Endothelial cell of umbilical vein (primary cell): ENCODE measurements around the gene CYTH1. TPM values are rescaled to one million over a fixed set of nuclear protein-coding genes. Genes with fewer than 3 reads are reported as not detected.

Experiments used
- BruUV-seq: library from RNA; stranded (reverse); fragments of 400-500 nt; replicated peaks from 2 replicates; lab custom pipeline; 2021; lab: Mats Ljungman, UMichigan
- CTCF ChIA-PET: fragments of 300-600, 350-600 bp; sonication (Branson Sonifier 250); formaldehyde crosslinking; loops from one replicate; lab custom pipeline; 2021; ENCODE audit warnings: antibody characterized with exemption, inconsistent platforms; lab: Charles Lee
- POLR2A ChIA-PET: fragments of 300-600, 350-600 bp; sonication (Branson Sonifier 250); formaldehyde crosslinking; loops from one replicate; lab custom pipeline; 2021; ENCODE audit warnings: antibody characterized with exemption, inconsistent platforms; lab: Charles Lee
- DNase-seq: peaks from one replicate; pipeline ENCODE4 v3.0.0-alpha.2; 2011; ENCODE audit warnings: low read depth, low spot score
- FAIRE-seq: peaks from 2 replicates; lab custom pipeline; 2011; peaks lifted over from hg19 to GRCh38; lab: Jason Lieb, UNC
- H2AFZ ChIP-seq: 2 replicates; pipeline ENCODE4 v1.6.0; 2012; ENCODE audit warnings: low read depth, low read length, control low read depth, inconsistent platforms
- H3K27ac ChIP-seq: 2 replicates; pipeline ENCODE4 v1.5.1; 2011; ENCODE audit warnings: low read depth, mild to moderate bottlenecking, control low read depth, low read length, moderate library complexity; ENCODE audit not compliant: insufficient read depth
- H3K27me3 ChIP-seq, 2 experiments: 2 replicates each; pipeline versions ENCODE4 v1.6.0 to v1.6.1; 2011; ENCODE audit warnings: low read length in 2 of 2, mixed read lengths in 1 of 2; ENCODE audit not compliant: control insufficient read depth in 2 of 2, insufficient read depth in 2 of 2
- H3K36me3 ChIP-seq, 2 experiments: 2 replicates in 1 of 2; 3 replicates in 1 of 2; pipeline ENCODE4 v1.5.1; 2011; ENCODE audit warnings: low read length in 2 of 2, mild to moderate bottlenecking in 1 of 2, moderate library complexity in 1 of 2; ENCODE audit not compliant: control insufficient read depth in 2 of 2, insufficient read depth in 2 of 2; ENCODE audit errors: extremely low read depth in 1 of 2
- H3K4me1 ChIP-seq: 3 replicates; pipeline ENCODE4 v1.5.1; 2011; ENCODE audit warnings: mild to moderate bottlenecking, low read length; ENCODE audit not compliant: control insufficient read depth, insufficient read depth; ENCODE audit errors: extremely low read depth
- H3K4me2 ChIP-seq: 2 replicates; pipeline ENCODE4 v1.6.1; 2011; ENCODE audit warnings: low read length, control low read depth, mixed read lengths; ENCODE audit not compliant: insufficient read depth
- H3K4me3 ChIP-seq, 3 experiments: fragments of 200-600 bp in 1 of 3; sonication (generic), shearing (Covaris generic) in 1 of 3; replicated peaks in 1 of 3; 2 replicates each; pipeline ENCODE4 v1.5.1; 2011 to 2016; ENCODE audit warnings: control low read depth in 3 of 3, low read length in 3 of 3, mild to moderate bottlenecking in 2 of 3, inconsistent platforms in 1 of 3, low read depth in 1 of 3, moderate library complexity in 1 of 3; ENCODE audit not compliant: insufficient read depth in 1 of 3
- H3K79me2 ChIP-seq: 2 replicates; pipeline ENCODE4 v1.6.0; 2012; ENCODE audit warnings: low read length, inconsistent platforms; ENCODE audit not compliant: control insufficient read depth, insufficient read depth
- H3K9ac ChIP-seq: replicated peaks from 2 replicates; pipeline ENCODE3; 2011; ENCODE audit warnings: low read length, control low read depth; ENCODE audit not compliant: insufficient read depth; ENCODE audit errors: extremely low read depth
- H3K9me1 ChIP-seq: replicated peaks from 3 replicates; pipeline ENCODE4 v1.6.0; 2011; ENCODE audit warnings: mild to moderate bottlenecking, low read length; ENCODE audit not compliant: control insufficient read depth, insufficient read depth; ENCODE audit errors: extremely low read depth
- H3K9me3 ChIP-seq: replicated peaks from 2 replicates; pipeline ENCODE4 v1.5.1; 2012; ENCODE audit warnings: low read length, inconsistent platforms; ENCODE audit not compliant: control insufficient read depth, insufficient read depth
- H4K20me1 ChIP-seq: replicated peaks from 2 replicates; pipeline ENCODE3; 2011; ENCODE audit warnings: mild to moderate bottlenecking, low read length; ENCODE audit not compliant: control insufficient read depth, insufficient read depth; ENCODE audit errors: extremely low read depth
- GATA2 ChIP-seq: IDR thresholded peaks from 2 replicates; pipeline ENCODE4 v1.7.0; 2011; ENCODE audit warnings: low read depth, mild to moderate bottlenecking, moderate library complexity, mixed read lengths, low read length; ENCODE audit not compliant: insufficient read length, insufficient read depth
- JUN ChIP-seq: IDR thresholded peaks from 2 replicates; pipeline ENCODE4 v1.6.1; 2011; ENCODE audit warnings: borderline replicate concordance, low read depth; ENCODE audit not compliant: insufficient read length, insufficient read depth
- POLR2A ChIP-seq: IDR thresholded peaks from 2 replicates; pipeline ENCODE4 v1.6.1; 2012; ENCODE audit warnings: low read depth, mild to moderate bottlenecking, control low read depth, low read length
- POLR2AphosphoS5 ChIP-seq: IDR thresholded peaks from 2 replicates; pipeline ENCODE4 v1.6.1; 2012; ENCODE audit warnings: low read depth, mild to moderate bottlenecking, control low read depth, low read length, moderate library complexity; ENCODE audit not compliant: insufficient read depth
- dilution Hi-C: fragments of 300-500 bp; cut with MboI; formaldehyde crosslinking; loops from one replicate; pipeline ENCODE4 v1.15.0; 2019; ENCODE audit warnings: low sequenced_read_pairs; ENCODE audit not compliant: extremely low pct_ligation_motif_present
- intact Hi-C: fragments of 100-400 bp; cut with micrococcal nuclease; formaldehyde crosslinking; loops from one replicate; pipeline ENCODE4 v1.10.0; 2022
- polyA plus RNA-seq, 4 experiments: library from polyadenylated mRNA; depleted of rRNA in 3 of 4; stranded (reverse) in 3 of 4; unstranded in 1 of 4; fragments of >200 nt; gene quantifications; 2 replicates each; pipeline versions ENCODE4 v1.2.1 to v1.2.3, GENCODE V29; 2011 to 2012; ENCODE audit warnings: missing spikeins in 1 of 4
- total RNA-seq: library from RNA; stranded (reverse); gene quantifications from 2 replicates; pipeline ENCODE4 v1.2.3, GENCODE V29; 2021
- TF ChIP-seq, protein P1 (sequence below): IDR thresholded peaks from 2 replicates; pipeline ENCODE4 v1.6.1; 2011; ENCODE audit not compliant: insufficient read depth, insufficient read length
- TF ChIP-seq, protein P2 (sequence below), 2 donors: IDR thresholded peaks; 1 replicate in 1 of 2; 2 replicates in 1 of 2; pipeline ENCODE4 v1.5.1; 2011; ENCODE audit warnings: low read length in 2 of 2, mild to moderate bottlenecking in 2 of 2, moderate library complexity in 2 of 2, control low read depth in 1 of 2, inconsistent platforms in 1 of 2, low read depth in 1 of 2; ENCODE audit not compliant: insufficient read depth in 1 of 2; ENCODE audit errors: extremely low read depth in 1 of 2

CYTH1 gene
- total and polyA plus RNA-seq, 2 donors (not counting 3 experiments of a cell fraction or from before 2014, with no cell fraction given): 35.9 to 49.9 TPM

DNA sequence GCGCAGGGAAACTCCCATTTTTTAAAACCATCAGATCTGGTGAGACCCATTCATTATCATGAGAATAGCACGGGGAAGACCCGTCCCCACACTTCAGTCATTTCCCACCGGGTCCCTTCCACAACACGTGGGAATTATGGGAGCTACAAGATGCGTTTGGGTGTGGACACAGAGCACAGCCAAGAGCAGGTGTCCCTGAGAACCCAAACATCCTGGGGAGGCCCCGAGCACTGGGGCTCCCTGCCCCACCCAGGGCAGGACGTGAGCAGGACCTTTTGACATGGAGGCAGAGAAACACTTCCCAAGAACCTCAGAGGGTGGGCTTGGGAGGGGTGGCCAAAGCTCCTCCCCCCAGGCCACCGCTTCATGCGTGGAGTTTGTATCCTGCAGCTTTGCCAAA, 115.0 kb downstream of the CYTH1 start:
- Histone ChIP-seq H3K27me3 (peaks cover 0 to 4% of the 10 kb centered on the region in 2 experiments), H2AFZ (no peak overlapping the region), H3K4me2 (no peak overlapping the region), H3K4me3 (no peak overlapping the region), H3K36me3 (no peaks in the 10 kb centered on the region), H3K9ac (no peak overlapping the region), H3K79me2 (no peaks in the 10 kb centered on the region), H4K20me1 (no peaks in the 10 kb centered on the region), H3K9me3 (no peaks in the 10 kb centered on the region), H3K27ac (no peak overlapping the region), H3K4me1 (peaks cover 24% of the 10 kb centered on the region), H3K9me1 (no peaks in the 10 kb centered on the region)
- CTCF ChIA-PET: interaction anchor here (0.8 to 1.5 kb wide), 4 partner anchors 10 to 57 kb away, joined by 3 to 4 read pairs (median 3); no protein-coding TSS in a partner anchor
- POLR2A ChIA-PET: interaction anchor here (0.7 kb wide), 1 partner anchor 75 kb away, joined by 3 read pairs; no protein-coding TSS in a partner anchor
- no peak for DNase-seq
- intact Hi-C loops (no loop called here), dilution Hi-C loops (no loop called here)
- BruUV-seq: no TSS peak
- FAIRE-seq: no peak
- TF ChIP-seq GATA2 (no peak), POLR2AphosphoS5 (no peak), JUN (no peak), POLR2A (no peak)
- TF ChIP-seq, protein P1, sequence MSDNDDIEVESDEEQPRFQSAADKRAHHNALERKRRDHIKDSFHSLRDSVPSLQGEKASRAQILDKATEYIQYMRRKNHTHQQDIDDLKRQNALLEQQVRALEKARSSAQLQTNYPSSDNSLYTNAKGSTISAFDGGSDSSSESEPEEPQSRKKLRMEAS: no peak
- TF ChIP-seq, protein P2, sequence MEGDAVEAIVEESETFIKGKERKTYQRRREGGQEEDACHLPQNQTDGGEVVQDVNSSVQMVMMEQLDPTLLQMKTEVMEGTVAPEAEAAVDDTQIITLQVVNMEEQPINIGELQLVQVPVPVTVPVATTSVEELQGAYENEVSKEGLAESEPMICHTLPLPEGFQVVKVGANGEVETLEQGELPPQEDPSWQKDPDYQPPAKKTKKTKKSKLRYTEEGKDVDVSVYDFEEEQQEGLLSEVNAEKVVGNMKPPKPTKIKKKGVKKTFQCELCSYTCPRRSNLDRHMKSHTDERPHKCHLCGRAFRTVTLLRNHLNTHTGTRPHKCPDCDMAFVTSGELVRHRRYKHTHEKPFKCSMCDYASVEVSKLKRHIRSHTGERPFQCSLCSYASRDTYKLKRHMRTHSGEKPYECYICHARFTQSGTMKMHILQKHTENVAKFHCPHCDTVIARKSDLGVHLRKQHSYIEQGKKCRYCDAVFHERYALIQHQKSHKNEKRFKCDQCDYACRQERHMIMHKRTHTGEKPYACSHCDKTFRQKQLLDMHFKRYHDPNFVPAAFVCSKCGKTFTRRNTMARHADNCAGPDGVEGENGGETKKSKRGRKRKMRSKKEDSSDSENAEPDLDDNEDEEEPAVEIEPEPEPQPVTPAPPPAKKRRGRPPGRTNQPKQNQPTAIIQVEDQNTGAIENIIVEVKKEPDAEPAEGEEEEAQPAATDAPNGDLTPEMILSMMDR (IDR thresholded peaks at IDR 0.05; ENCODE audit: extremely low read depth in 1 of 2, insufficient read depth in 1 of 2, low read depth in 1 of 2, low read length in 2 of 2): no peak
